ENCODE data around the gene TIMM22. TPM values are rescaled to one million over a fixed set of nuclear protein-coding genes. Genes with fewer than 3 reads are reported as not detected.

Gene TIMM22
- total RNA-seq, 4 donors from 2014 or later, result 14.4 to 16.1 (median 15.3) TPM

DNA sequence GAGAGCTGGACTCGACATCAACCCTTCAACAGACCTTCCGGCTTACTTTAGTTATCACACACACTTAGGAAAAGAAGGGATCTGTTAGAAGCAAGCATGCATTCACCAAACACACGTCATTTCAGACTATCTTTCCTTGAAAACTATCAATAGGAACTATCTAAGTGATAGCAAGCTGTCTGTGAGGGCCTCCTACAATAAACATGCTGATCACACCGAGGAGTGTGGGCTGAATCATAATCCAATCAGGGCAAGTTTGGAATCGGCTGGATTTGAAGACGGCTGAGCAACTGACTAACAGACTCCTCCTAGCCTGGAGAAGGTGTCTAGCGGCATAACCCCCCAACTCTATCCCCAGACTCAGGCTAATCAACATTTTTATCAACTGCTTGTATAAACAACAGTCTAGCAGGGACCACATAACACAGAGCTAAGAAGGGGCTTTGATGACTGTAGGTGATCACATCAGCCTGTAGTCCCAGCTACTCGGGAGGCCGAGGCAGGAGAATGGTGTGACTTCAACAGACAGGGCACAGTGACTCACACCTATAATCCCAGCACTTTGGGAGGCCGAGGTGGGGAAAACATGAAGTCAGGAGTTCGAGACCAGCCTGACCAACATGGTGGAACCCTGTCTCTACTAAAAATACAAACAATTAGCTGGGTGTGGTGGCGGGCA, 31.5 kb upstream of the TIMM22 start:
- TF ChIP-seq, protein P1, sequence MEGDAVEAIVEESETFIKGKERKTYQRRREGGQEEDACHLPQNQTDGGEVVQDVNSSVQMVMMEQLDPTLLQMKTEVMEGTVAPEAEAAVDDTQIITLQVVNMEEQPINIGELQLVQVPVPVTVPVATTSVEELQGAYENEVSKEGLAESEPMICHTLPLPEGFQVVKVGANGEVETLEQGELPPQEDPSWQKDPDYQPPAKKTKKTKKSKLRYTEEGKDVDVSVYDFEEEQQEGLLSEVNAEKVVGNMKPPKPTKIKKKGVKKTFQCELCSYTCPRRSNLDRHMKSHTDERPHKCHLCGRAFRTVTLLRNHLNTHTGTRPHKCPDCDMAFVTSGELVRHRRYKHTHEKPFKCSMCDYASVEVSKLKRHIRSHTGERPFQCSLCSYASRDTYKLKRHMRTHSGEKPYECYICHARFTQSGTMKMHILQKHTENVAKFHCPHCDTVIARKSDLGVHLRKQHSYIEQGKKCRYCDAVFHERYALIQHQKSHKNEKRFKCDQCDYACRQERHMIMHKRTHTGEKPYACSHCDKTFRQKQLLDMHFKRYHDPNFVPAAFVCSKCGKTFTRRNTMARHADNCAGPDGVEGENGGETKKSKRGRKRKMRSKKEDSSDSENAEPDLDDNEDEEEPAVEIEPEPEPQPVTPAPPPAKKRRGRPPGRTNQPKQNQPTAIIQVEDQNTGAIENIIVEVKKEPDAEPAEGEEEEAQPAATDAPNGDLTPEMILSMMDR (IDR thresholded peaks at IDR 0.05 in 4 of 5, conservative IDR thresholded peaks at IDR 0.05 in 1 of 5), result no peak
- ATAC-seq, result no peak
- Histone ChIP-seq H3K27me3 (no peaks in the 10 kb centered on the region), H3K4me1 (peaks cover 14 to 37% of the 10 kb centered on the region in 2 donors), H3K9me3 (no peaks in the 10 kb centered on the region), H3K4me3 (no peak overlapping the region), H3K36me3 (no peaks in the 10 kb centered on the region), H3K27ac (no peak overlapping the region)
- no peak for DNase-seq
- in situ Hi-C loops (cut with MboI; ENCODE audit: low sequenced_read_pairs in 4 of 4) (no loop called here), intact Hi-C loops (cut with DNase I; ENCODE audit: low total_unique reads) (no loop called here)

DNA sequence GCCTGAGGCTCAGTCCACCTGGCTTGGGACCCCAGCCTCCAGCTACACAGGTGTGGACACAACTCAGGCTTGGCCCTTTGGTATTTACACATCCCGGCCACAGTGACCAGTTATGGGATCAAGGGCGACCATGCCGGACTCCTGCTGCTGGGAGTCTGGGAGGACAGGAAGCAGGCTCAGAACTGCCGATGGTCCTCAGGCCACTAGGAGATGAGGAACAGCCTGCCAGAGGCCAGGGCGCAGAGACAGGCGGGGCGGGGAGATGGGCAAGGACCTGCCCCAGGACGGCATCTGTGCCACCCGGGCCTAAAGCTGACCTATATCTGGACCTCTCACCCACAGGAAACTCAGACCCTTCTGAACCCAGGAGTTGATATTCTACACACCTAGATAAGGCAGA, 29.8 kb upstream of the TIMM22 start:
- Histone ChIP-seq H3K27me3 (no peaks in the 10 kb centered on the region), H3K9me3 (no peaks in the 10 kb centered on the region), H3K4me1 (peaks cover 17 to 40% of the 10 kb centered on the region in 2 donors), H3K4me3 (no peak overlapping the region), H3K36me3 (no peaks in the 10 kb centered on the region), H3K27ac (no peak overlapping the region)
- TF ChIP-seq, protein P1 (IDR thresholded peaks at IDR 0.05 in 4 of 5, conservative IDR thresholded peaks at IDR 0.05 in 1 of 5), result no peak
- no peak for TF ChIP-seq POLR2A (IDR thresholded peaks at IDR 0.05)
- in situ Hi-C loops (cut with MboI; ENCODE audit: low sequenced_read_pairs in 4 of 4) (no loop called here), intact Hi-C loops (cut with DNase I; ENCODE audit: low total_unique reads) (no loop called here)
- DNase-seq, result no peak
- ATAC-seq, result no peak

DNA sequence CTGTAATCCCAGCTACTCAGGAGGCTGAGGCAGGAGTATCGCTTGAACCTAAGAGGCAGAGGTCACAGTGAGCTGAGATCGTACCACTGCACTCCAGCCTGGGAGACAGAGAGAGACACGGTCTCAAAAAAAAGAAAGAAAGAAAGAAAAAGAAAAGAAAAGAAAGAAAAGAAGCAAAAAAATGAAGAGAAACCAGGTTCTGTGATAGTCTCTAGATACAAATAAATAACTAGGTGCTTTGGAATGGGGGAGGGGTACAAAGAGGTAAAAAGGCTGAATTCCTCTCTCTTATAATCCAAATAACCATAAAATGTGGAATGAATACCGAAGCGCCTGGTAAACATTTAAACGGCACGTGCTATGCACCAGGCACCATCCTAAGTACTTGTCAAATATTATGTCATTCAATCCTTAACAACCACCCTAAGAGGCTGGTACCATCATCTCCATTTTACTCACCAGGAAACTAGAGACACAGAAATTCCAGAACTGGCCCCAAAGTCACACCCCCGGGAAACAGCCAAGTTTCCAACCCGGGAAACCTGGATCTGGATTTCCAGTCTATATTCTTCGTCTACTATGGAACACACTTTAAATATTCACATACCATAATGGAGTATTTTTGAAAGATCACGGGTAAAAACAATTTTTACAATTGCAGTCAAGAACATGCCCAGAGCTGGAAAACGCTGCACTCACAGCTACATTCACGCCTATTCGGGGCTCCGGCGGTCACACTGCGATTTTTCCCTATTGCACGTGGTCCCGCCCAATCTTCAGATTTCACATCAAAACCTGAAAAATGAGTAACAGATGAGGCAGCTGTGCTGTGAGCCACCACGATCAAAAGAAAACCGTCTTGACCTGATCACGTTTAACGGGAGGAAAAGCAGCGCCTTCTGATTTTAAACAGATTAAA, 27.9 kb upstream of the TIMM22 start:
- Histone ChIP-seq H3K27me3 (no peaks in the 10 kb centered on the region), H3K27ac (peak overlapping the region; percentile 45 to 77 (median 64)), H3K9me3 (no peaks in the 10 kb centered on the region), H3K4me1 (peaks cover 17 to 40% of the 10 kb centered on the region in 2 donors), H3K4me3 (peak overlapping the region; percentile 11 to 48 (median 28)), H3K36me3 (no peaks in the 10 kb centered on the region)
- DNase-seq, result no peak
- no peak for TF ChIP-seq POLR2A (IDR thresholded peaks at IDR 0.05)
- TF ChIP-seq, protein P1 (IDR thresholded peaks at IDR 0.05 in 4 of 5, conservative IDR thresholded peaks at IDR 0.05 in 1 of 5), result no peak
- ATAC-seq, result no peak
- in situ Hi-C loops (cut with MboI; ENCODE audit: low sequenced_read_pairs in 4 of 4), result no loop called here
- intact Hi-C loops (cut with DNase I; ENCODE audit: low total_unique reads), result no loop called here

DNA sequence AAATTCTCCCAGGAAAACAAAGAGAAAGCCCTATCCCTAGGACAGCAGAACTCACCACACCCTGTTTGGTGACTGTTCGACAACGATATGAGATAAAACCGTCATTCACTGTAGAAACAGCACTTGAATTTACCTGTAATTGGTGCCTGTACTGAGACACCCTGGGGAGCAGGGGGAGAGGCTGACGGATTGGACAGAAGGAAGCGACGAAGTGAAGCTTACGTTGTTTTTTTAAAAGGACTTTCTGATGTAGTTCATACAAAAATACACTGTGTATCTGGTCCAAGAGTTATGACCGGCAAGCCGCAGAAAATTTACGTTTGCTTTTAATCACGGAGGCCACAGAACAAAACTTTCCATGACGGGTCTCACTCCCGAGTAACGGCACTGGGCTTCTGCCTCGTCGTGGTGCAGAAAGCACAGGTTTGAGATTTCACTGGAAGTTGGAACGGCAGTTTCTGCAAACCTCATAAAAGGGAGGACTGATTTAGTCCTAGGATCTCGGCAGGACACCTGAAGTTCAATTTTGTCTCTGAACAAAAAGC, 27.0 kb upstream of the TIMM22 start:
- H3K4me3 ChIP-seq, result peak overlapping the region; percentile 11 to 48 (median 28)
- intact Hi-C loops (cut with DNase I; ENCODE audit: low total_unique reads) (no loop called here), in situ Hi-C loops (cut with MboI; ENCODE audit: low sequenced_read_pairs in 4 of 4) (loop anchor here in 1 of 4 donors (10.0 kb wide), 1 partner anchor 85 kb away; no protein-coding TSS in a partner anchor)
- peak overlapping the region; percentile 45 to 77 (median 64) for H3K27ac ChIP-seq
- DNase-seq (no peak), ATAC-seq (peak; percentile 40 to 44)
- peaks cover 17 to 32% of the 10 kb centered on the region in 2 donors for H3K4me1 ChIP-seq
- no peaks in the 10 kb centered on the region for H3K36me3 ChIP-seq
- H3K9me3 ChIP-seq, result no peaks in the 10 kb centered on the region
- TF ChIP-seq, protein P1 (IDR thresholded peaks at IDR 0.05 in 4 of 5, conservative IDR thresholded peaks at IDR 0.05 in 1 of 5), result no peak
- no peak for TF ChIP-seq POLR2A (IDR thresholded peaks at IDR 0.05)
- H3K27me3 ChIP-seq, result no peaks in the 10 kb centered on the region

Measured in gastrocnemius medialis (tissue), 4 donors.